Measurements from ENCODE around the gene ZCCHC24. TPM values are rescaled to one million over a fixed set of nuclear protein-coding genes. Genes with fewer than 3 reads are reported as not detected.

ZCCHC24 gene
- total and polyA plus RNA-seq, 4 donors = 7.8 to 23.9 (median 14.8) TPM

GRCh38 chr10:79385392-79385795 lies 60.0 kb downstream of the ZCCHC24 start:
- no peaks in the 10 kb centered on the region for H3K9me3 ChIP-seq (ENCODE audit: control insufficient read depth in 4 of 4, low read length in 3 of 4)
- no peak overlapping the region for H3K4me3 ChIP-seq (ENCODE audit: low read depth in 1 of 3, low read length in 3 of 3)
- peaks cover 0 to 26% (median 10%) of the 10 kb centered on the region in 4 donors for H3K36me3 ChIP-seq (ENCODE audit: control insufficient read depth in 4 of 4, insufficient read depth in 3 of 4, low read depth in 1 of 4, low read length in 3 of 4)
- no peak overlapping the region for H3K9ac ChIP-seq (ENCODE audit: low read depth in 1 of 2, low read length in 2 of 2)
- H3K27ac ChIP-seq (ENCODE audit: low read depth in 1 of 2, low read length in 2 of 2) = no peak overlapping the region
- H3K4me1 ChIP-seq (ENCODE audit: control insufficient read depth in 4 of 4, insufficient read depth in 4 of 4, low read length in 3 of 4) = peaks cover 10 to 41% (median 27%) of the 10 kb centered on the region in 4 donors
- DNase-seq (ENCODE audit: low spot score) = no peak
- 91% methylated on average over 9 of the region's 9 CpGs for WGBS
- no peaks in the 10 kb centered on the region for H3K27me3 ChIP-seq (ENCODE audit: control insufficient read depth in 4 of 4, insufficient read depth in 4 of 4, low read length in 3 of 4)
- no peak for TF ChIP-seq REST (IDR thresholded peaks at IDR 0.05)
- TF ChIP-seq CTCF (IDR thresholded peaks at IDR 0.05; ENCODE audit: low read depth, low read length, missing input control) = no peak
- TF ChIP-seq MAX (IDR thresholded peaks at IDR 0.05) = no peak
- no peak for TF ChIP-seq HNF4A (conservative IDR thresholded peaks at IDR 0.05)
- no peak for TF ChIP-seq YY1 (IDR thresholded peaks at IDR 0.05)
- TF ChIP-seq RXRA (IDR thresholded peaks at IDR 0.05) = no peak
- no peak for TF ChIP-seq RAD21 (IDR thresholded peaks at IDR 0.05)
- no peak for TF ChIP-seq FOXA1 (IDR thresholded peaks at IDR 0.05)
- no peak for TF ChIP-seq JUND (IDR thresholded peaks at IDR 0.05)
- no peak for TF ChIP-seq ATF3 (IDR thresholded peaks at IDR 0.05)
- TF ChIP-seq HNF4G (IDR thresholded peaks at IDR 0.05) = no peak
- TF ChIP-seq EGR1 (IDR thresholded peaks at IDR 0.05; ENCODE audit: low read depth in 2 of 2) = no peak
- no peak for TF ChIP-seq GABPA (IDR thresholded peaks at IDR 0.05 in 1 of 2, conservative IDR thresholded peaks at IDR 0.05 in 1 of 2)
- no peak for TF ChIP-seq SP1 (IDR thresholded peaks at IDR 0.05)
- TF ChIP-seq FOXA2 (IDR thresholded peaks at IDR 0.05) = no peak
- TF ChIP-seq ZBTB33 (IDR thresholded peaks at IDR 0.05) = no peak

All from liver (tissue), 9 donors.